ENCODE data around the gene METTL6. TPM values are rescaled to one million over a fixed set of nuclear protein-coding genes. Genes with fewer than 3 reads are reported as not detected.

Gene METTL6
- polyA plus RNA-seq, 1 of the 3 experiments (the other 2 are of a cell fraction), result 22.7 TPM

GRCh38 chr3:15426579-15427118 lies 695 bp downstream of the METTL6 start:
- H2AFZ ChIP-seq (ENCODE audit: low read depth), result peak overlapping the region; percentile 94

GRCh38 chr3:15420871-15421270 lies 6.5 kb downstream of the METTL6 start:
- Histone ChIP-seq H3K4me2 (no peak overlapping the region), H4K20me1 (ENCODE audit: insufficient read depth) (no peaks in the 10 kb centered on the region), H3K4me1 (ENCODE audit: control insufficient read depth in 1 of 2, insufficient read depth in 2 of 2, low read depth in 1 of 2, low read length in 1 of 2) (peaks cover 0 to 3% of the 10 kb centered on the region in 2 experiments; a peak in 2 of 4 replicates), H3K9me3 (no peaks in the 10 kb centered on the region), H3K27me3 (ENCODE audit: insufficient read depth) (no peaks in the 10 kb centered on the region), H3K4me3 (ENCODE audit: low read depth in 2 of 2, low read length in 1 of 2) (no peak overlapping the region), H3K27ac (ENCODE audit: low read depth in 2 of 2, low read length in 1 of 2) (no peak overlapping the region), H3K9ac (no peak overlapping the region), H3K79me2 (ENCODE audit: insufficient read depth) (peaks cover 4% of the 10 kb centered on the region), H3K36me3 (replicated peaks in 1 of 2; ENCODE audit: control insufficient read depth in 1 of 2, insufficient read depth in 2 of 2, low read length in 1 of 2) (peaks cover 46 to 47% of the 10 kb centered on the region in 2 experiments), H3K9me2 (no peaks in the 10 kb centered on the region), H3F3A (replicated peaks; ENCODE audit: insufficient read depth) (peaks cover 3% of the 10 kb centered on the region), H2AFZ (ENCODE audit: low read depth) (no peak overlapping the region)
- DNase-seq, result no peak
- ChIA-PET POLR2A (no interaction called here), CTCF (no interaction called here)
- WGBS (ENCODE audit: low lambda C conversion rate), result 81% methylated on average over 4 of the region's 4 CpGs
- TF ChIP-seq FOXJ3 (CRISPR knock-in tag; IDR thresholded peaks at IDR 0.05) (no peak), NRF1 (IDR thresholded peaks at IDR 0.05; ENCODE audit: low read depth, low read length) (no peak), EP300 (IDR thresholded peaks at IDR 0.05; ENCODE audit: borderline replicate concordance in 1 of 2, low read depth in 1 of 2, low read length in 1 of 2) (no peak), ELF1 (IDR thresholded peaks at IDR 0.05) (no peak), RAD21 (IDR thresholded peaks at IDR 0.05; ENCODE audit: low read length) (no peak), CHD2 (IDR thresholded peaks at IDR 0.05; ENCODE audit: low read length, partially characterized antibody) (no peak), ZBTB33 (IDR thresholded peaks at IDR 0.05; ENCODE audit: borderline replicate concordance, low read depth) (no peak), YY1 (IDR thresholded peaks at IDR 0.05; ENCODE audit: low read depth) (no peak), JUND (IDR thresholded peaks at IDR 0.05) (no peak), RCOR1 (IDR thresholded peaks at IDR 0.05; ENCODE audit: low read length) (no peak), SIN3A (IDR thresholded peaks at IDR 0.05; ENCODE audit: borderline replicate concordance, low read depth, low read length) (no peak), MAX (IDR thresholded peaks at IDR 0.05; ENCODE audit: low read depth) (no peak), FOXM1 (IDR thresholded peaks at IDR 0.05; ENCODE audit: low read depth) (no peak), FOSL2 (IDR thresholded peaks at IDR 0.05; ENCODE audit: borderline replicate concordance, low read depth) (no peak), SMC3 (IDR thresholded peaks at IDR 0.05; ENCODE audit: low read depth, low read length) (no peak), USF2 (IDR thresholded peaks at IDR 0.05; ENCODE audit: borderline replicate concordance, low read depth, low read length) (no peak), GATA2 (CRISPR knock-in tag; IDR thresholded peaks at IDR 0.05) (no peak), REST (IDR thresholded peaks at IDR 0.05; ENCODE audit: low read depth, low read length) (no peak), RFX5 (IDR thresholded peaks at IDR 0.05; ENCODE audit: low read length) (no peak), EZH2phosphoT487 (IDR thresholded peaks at IDR 0.05; ENCODE audit: borderline replicate concordance, low read depth) (no peak)

More at GRCh38 chr3:15426579-15427118, 695 bp downstream of the METTL6 start:
- ChIA-PET CTCF (interaction anchor here (0.9 to 1.5 kb wide), 4 partner anchors 100 to 159 kb away, joined by 3 to 5 read pairs (median 4); no protein-coding TSS in a partner anchor), POLR2A (no interaction called here)
- peaks cover 14 to 15% of the 10 kb centered on the region in 2 experiments; a peak in 3 of 4 replicates for H3K4me1 ChIP-seq (ENCODE audit: control insufficient read depth in 1 of 2, insufficient read depth in 2 of 2, low read depth in 1 of 2, low read length in 1 of 2)
- no peaks in the 10 kb centered on the region for H3F3A ChIP-seq (replicated peaks; ENCODE audit: insufficient read depth)
- H3K9me3 ChIP-seq, result no peaks in the 10 kb centered on the region
- H3K4me3 ChIP-seq (ENCODE audit: low read depth in 2 of 2, low read length in 1 of 2), result peak overlapping the region; percentile 89 to 91
- DNase-seq, result no peak
- peaks cover 62% of the 10 kb centered on the region for H3K79me2 ChIP-seq (ENCODE audit: insufficient read depth)
- peak overlapping the region; percentile 98 for H3K4me2 ChIP-seq
- no peaks in the 10 kb centered on the region for H3K9me2 ChIP-seq
- H3K9ac ChIP-seq, result peak overlapping the region; percentile 90
- TF ChIP-seq GABPA (IDR thresholded peaks at IDR 0.05; ENCODE audit: low read depth) (no peak), EZH2phosphoT487 (IDR thresholded peaks at IDR 0.05; ENCODE audit: borderline replicate concordance, low read depth) (no peak), FOSL2 (IDR thresholded peaks at IDR 0.05; ENCODE audit: borderline replicate concordance, low read depth) (no peak), RCOR1 (IDR thresholded peaks at IDR 0.05; ENCODE audit: low read length) (no peak)
- no peaks in the 10 kb centered on the region for H3K27me3 ChIP-seq (ENCODE audit: insufficient read depth)
- H3K27ac ChIP-seq (ENCODE audit: low read depth in 2 of 2, low read length in 1 of 2), result peak overlapping the region; percentile 75 to 86
- H4K20me1 ChIP-seq (ENCODE audit: insufficient read depth), result peaks cover 14% of the 10 kb centered on the region; the same call in 1 of the 2 replicates
- peaks cover 30 to 44% of the 10 kb centered on the region in 2 experiments for H3K36me3 ChIP-seq (replicated peaks in 1 of 2; ENCODE audit: control insufficient read depth in 1 of 2, insufficient read depth in 2 of 2, low read length in 1 of 2)
- WGBS (ENCODE audit: low lambda C conversion rate), result 39% methylated on average over 16 of the region's 16 CpGs

Measured in SK-N-SH (cell line).